H1 (cell line): ENCODE measurements around the gene ST6GALNAC4. TPM values are rescaled to one million over a fixed set of nuclear protein-coding genes. Genes with fewer than 3 reads are reported as not detected.

Source experiments
- CTCF ChIA-PET: fragments of 300-600 bp; sonication (Branson Sonifier 250); formaldehyde crosslinking; loops from one replicate; lab custom pipeline; 2021; ENCODE audit not compliant: partially characterized antibody; lab: Charles Lee
- POLR2A ChIA-PET: fragments of 300-600 bp; sonication (Branson Sonifier 250); formaldehyde crosslinking; loops from one replicate; lab custom pipeline; 2021; ENCODE audit warnings: inconsistent platforms; ENCODE audit not compliant: partially characterized antibody; lab: Charles Lee
- DNase-seq, 2 experiments: peaks; one replicate each; pipeline versions ENCODE4 v3.0.0 to v3.0.0-alpha.2; 2010 to 2022; ENCODE audit warnings: low spot score in 2 of 2, low read depth in 1 of 2, mixed read lengths in 1 of 2
- FAIRE-seq: peaks from 2 replicates; lab custom pipeline; 2011; peaks lifted over from hg19 to GRCh38; lab: Jason Lieb, UNC
- H2AFZ ChIP-seq: 2 replicates; pipeline ENCODE4 v1.8.1; 2012; ENCODE audit warnings: low read length, inconsistent platforms
- H2AK5ac ChIP-seq: 2 replicates; pipeline ENCODE4 v1.6.1; 2013; ENCODE audit warnings: low read depth, low read length
- H2BK120ac ChIP-seq: replicated peaks from 2 replicates; pipeline ENCODE3; 2013; ENCODE audit warnings: low read depth, low read length, inconsistent platforms
- H2BK12ac ChIP-seq: 2 replicates; pipeline ENCODE4 v1.6.1; 2013; ENCODE audit warnings: low read depth, low read length
- H2BK15ac ChIP-seq: 2 replicates; pipeline ENCODE4 v1.6.1; 2013; ENCODE audit warnings: low read length
- H2BK20ac ChIP-seq: 2 replicates; pipeline ENCODE4 v1.6.1; 2013; ENCODE audit warnings: low read length
- H2BK5ac ChIP-seq: 2 replicates; pipeline ENCODE4 v1.6.1; 2013; ENCODE audit warnings: low read depth, low read length
- H3K14ac ChIP-seq: 2 replicates; pipeline ENCODE4 v1.6.1; 2013; ENCODE audit warnings: inconsistent platforms; ENCODE audit not compliant: insufficient read length
- H3K18ac ChIP-seq: 2 replicates; pipeline ENCODE4 v1.6.1; 2013; ENCODE audit warnings: low read length; ENCODE audit errors: extremely low read depth
- H3K23ac ChIP-seq: 2 replicates; pipeline ENCODE4 v1.6.1; 2013; ENCODE audit warnings: inconsistent platforms; ENCODE audit not compliant: insufficient read length
- H3K23me2 ChIP-seq: 2 replicates; pipeline ENCODE4 v1.6.1; 2013; ENCODE audit warnings: low read depth, low read length
- H3K27ac ChIP-seq: 2 replicates; pipeline ENCODE4 v1.6.1; 2011; ENCODE audit warnings: low read depth, low read length, inconsistent platforms
- H3K27me3 ChIP-seq, 4 experiments: replicated peaks in 1 of 4; 1 replicate in 1 of 4; 2 replicates in 3 of 4; pipeline versions ENCODE4 v1.6.1 to v1.8.1; 2011 to 2013; ENCODE audit warnings: low read length in 3 of 4, mild to moderate bottlenecking in 3 of 4, inconsistent platforms in 2 of 4, mixed read lengths in 2 of 4, moderate library complexity in 1 of 4; ENCODE audit not compliant: control insufficient read depth in 3 of 4, insufficient read depth in 3 of 4; ENCODE audit errors: extremely low read depth in 1 of 4
- H3K36me3 ChIP-seq, 4 experiments: 2 replicates each; pipeline versions ENCODE4 v1.6.1 to v1.8.1; 2011 to 2013; ENCODE audit warnings: mild to moderate bottlenecking in 4 of 4, low read length in 3 of 4, moderate library complexity in 2 of 4, control low read depth in 1 of 4, inconsistent platforms in 1 of 4; ENCODE audit not compliant: insufficient read depth in 4 of 4, control insufficient read depth in 2 of 4
- H3K4ac ChIP-seq: replicated peaks from 2 replicates; pipeline ENCODE3; 2013; ENCODE audit warnings: low read length, low read depth, mixed read lengths, inconsistent platforms; ENCODE audit not compliant: insufficient read length
- H3K4me1 ChIP-seq, 4 experiments: replicated peaks in 1 of 4; 1 replicate in 1 of 4; 2 replicates in 3 of 4; pipeline versions ENCODE4 v1.6.1 to v1.8.1; 2011 to 2013; ENCODE audit warnings: low read length in 3 of 4, inconsistent platforms in 2 of 4, mixed read lengths in 1 of 4; ENCODE audit not compliant: insufficient read depth in 4 of 4, control insufficient read depth in 3 of 4
- H3K4me2 ChIP-seq, 2 experiments: 2 replicates each; pipeline versions ENCODE4 v1.6.1 to v1.8.1; 2011 to 2013; ENCODE audit warnings: low read depth in 2 of 2, low read length in 2 of 2, control low read depth in 1 of 2, inconsistent platforms in 1 of 2, mild to moderate bottlenecking in 1 of 2; ENCODE audit not compliant: insufficient read depth in 1 of 2
- H3K4me3 ChIP-seq, 4 experiments: fragments of 200-600, 300-600 bp in 1 of 4; sonication (generic), shearing (Covaris generic), sonication (Bioruptor Twin) in 1 of 4; 2 replicates each; pipeline versions ENCODE4 v1.5.1 to v1.8.1; 2011 to 2016; ENCODE audit warnings: low read length in 4 of 4, low read depth in 3 of 4, control low read depth in 2 of 4, inconsistent platforms in 2 of 4, mild to moderate bottlenecking in 2 of 4, mixed read lengths in 1 of 4, moderate library complexity in 1 of 4; ENCODE audit not compliant: insufficient read depth in 2 of 4; ENCODE audit errors: extremely low read depth in 1 of 4
- H3K56ac ChIP-seq: replicated peaks from 2 replicates; pipeline ENCODE3; 2013; ENCODE audit warnings: low read depth, mild to moderate bottlenecking, mixed read lengths, low read length, inconsistent platforms; ENCODE audit not compliant: insufficient read length
- H3K79me1 ChIP-seq: 2 replicates; pipeline ENCODE4 v1.6.1; 2013; ENCODE audit warnings: low read depth, low read length, control low read depth
- H3K79me2 ChIP-seq, 2 experiments: 2 replicates each; pipeline versions ENCODE4 v1.6.1 to v1.8.1; 2012 to 2013; ENCODE audit warnings: low read length in 2 of 2, mild to moderate bottlenecking in 2 of 2, inconsistent platforms in 1 of 2; ENCODE audit not compliant: insufficient read depth in 2 of 2, control insufficient read depth in 1 of 2
- H3K9ac ChIP-seq, 4 experiments: replicated peaks in 1 of 4; 1 replicate in 1 of 4; 2 replicates in 3 of 4; pipeline versions ENCODE4 v1.6.1 to v1.8.1; 2011 to 2013; ENCODE audit warnings: low read depth in 3 of 4, low read length in 3 of 4, control low read depth in 2 of 4, mild to moderate bottlenecking in 2 of 4, moderate library complexity in 2 of 4, inconsistent platforms in 1 of 4; ENCODE audit errors: extremely low read depth in 1 of 4
- H3K9me3 ChIP-seq, 2 experiments: 2 replicates each; pipeline versions ENCODE4 v1.6.1 to v1.8.1; 2012 to 2013; ENCODE audit warnings: mild to moderate bottlenecking in 2 of 2, moderate library complexity in 2 of 2, control low read depth in 1 of 2, inconsistent platforms in 1 of 2, low read depth in 1 of 2, low read length in 1 of 2, mixed read lengths in 1 of 2; ENCODE audit not compliant: insufficient read depth in 2 of 2
- H4K20me1 ChIP-seq, 2 experiments: replicated peaks in 1 of 2; 2 replicates each; pipeline versions ENCODE3 to v1.8.1; 2011 to 2013; ENCODE audit warnings: inconsistent platforms in 2 of 2, low read length in 2 of 2, mild to moderate bottlenecking in 1 of 2; ENCODE audit not compliant: insufficient read depth in 2 of 2, control insufficient read depth in 1 of 2
- H4K5ac ChIP-seq: 2 replicates; pipeline ENCODE4 v1.6.1; 2013; ENCODE audit warnings: low read length, low read depth, mixed read lengths, inconsistent platforms; ENCODE audit not compliant: insufficient read length
- H4K8ac ChIP-seq: 2 replicates; pipeline ENCODE4 v1.8.0; 2013; ENCODE audit warnings: mild to moderate bottlenecking, moderate library complexity, low read length, inconsistent platforms; ENCODE audit not compliant: insufficient read depth; ENCODE audit errors: extremely low read depth
- H4K91ac ChIP-seq: replicated peaks from 2 replicates; pipeline ENCODE3; 2013; ENCODE audit warnings: low read length, mixed read lengths, inconsistent platforms; ENCODE audit not compliant: insufficient read length
- CBX8 ChIP-seq: fragments of 300-800, 300-1000 bp; sonication (generic); IDR thresholded peaks from 2 replicates; pipeline ENCODE4 v1.7.1; 2016; ENCODE audit warnings: low read depth, low read length, borderline replicate concordance
- TAF1 ChIP-seq: IDR thresholded peaks from 2 replicates; pipeline ENCODE4 v1.6.1; 2011; ENCODE audit warnings: mild to moderate bottlenecking, low read depth, low read length
- WGBS, 2 experiments: shearing (Covaris generic) in 1 of 2; methylation state at CpG; one replicate each; pipeline versions ENCODE4 v1.1.6 to v1.1.7; 2013 to 2015; ENCODE audit warnings: low lambda C conversion rate in 2 of 2, mixed read lengths in 2 of 2, inconsistent platforms in 1 of 2, low coverage in 1 of 2, missing lambda C conversion rate in 1 of 2; ENCODE audit not compliant: insufficient replicate concordance in 2 of 2, insufficient coverage in 1 of 2, insufficient read length in 1 of 2; ENCODE audit errors: extremely low coverage in 1 of 2, missing lambda C conversion rate in 1 of 2; 5-methylcytosine and 5-hydroxymethylcytosine counted together
- polyA plus RNA-seq, 7 experiments: library from polyadenylated mRNA; depleted of rRNA in 3 of 7; stranded (reverse) in 5 of 7; unstranded in 2 of 7; fragments of >200 nt in 5 of 7; fragments of 200-250 nt in 2 of 7; gene quantifications; 1 replicate in 5 of 7; 2 replicates in 1 of 7; 4 replicates in 1 of 7; pipeline versions ENCODE4 v1.2.1 to v1.2.3, GENCODE V29; 2011 to 2013; ENCODE audit warnings: missing spikeins in 2 of 7, mixed read lengths in 2 of 7
- total RNA-seq: library from RNA; stranded (reverse); fragmentation: NEBNext Ultra II Directional; extraction: Animal tissue kit (Norgen Biotek cat#: 25700); gene quantifications from 2 replicates; pipeline ENCODE4 v1.2.1, GENCODE V29; 2021

ST6GALNAC4 gene
- total and polyA plus RNA-seq, 2 of the 8 experiments (the other 6 are each of a cell fraction or from before 2014, with no cell fraction given) = 21.8 to 34.1 TPM

DNA sequence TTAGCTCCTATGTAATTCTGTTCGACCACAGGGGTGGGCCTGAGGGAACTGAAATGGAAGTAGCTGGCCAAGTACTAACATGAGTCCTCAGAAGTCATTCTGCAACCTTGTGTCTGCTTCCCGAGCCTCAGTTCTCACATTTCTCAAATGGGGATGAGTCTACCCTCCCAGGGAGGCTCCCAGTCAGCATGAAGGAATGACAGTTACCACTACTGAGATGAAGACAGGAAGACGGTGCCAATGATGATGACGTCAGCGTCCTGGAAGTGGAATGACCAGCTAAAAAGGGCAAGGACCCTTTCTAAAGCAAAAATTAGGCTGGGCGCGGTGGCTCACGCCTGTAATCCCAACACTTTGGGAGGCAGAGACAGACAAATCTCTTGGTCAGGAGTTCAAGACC lies 6.9 kb upstream of the ST6GALNAC4 start:
- Histone ChIP-seq H3K4me1 (peaks cover 0 to 8% (median 8%) of the 10 kb centered on the region in 4 experiments; a peak in 6 of 7 replicates), H3K14ac (no peak overlapping the region), H3K4ac (no peak overlapping the region), H3K23me2 (peaks cover 13% of the 10 kb centered on the region; the same call in 1 of the 2 replicates), H2AK5ac (no peak overlapping the region), H3K79me1 (no peaks in the 10 kb centered on the region), H3K9me3 (no peaks in the 10 kb centered on the region), H3K18ac (no peak overlapping the region), H4K20me1 (peaks cover 0 to 3% of the 10 kb centered on the region in 2 experiments), H3K4me2 (no peak overlapping the region), H4K5ac (no peak overlapping the region), H4K8ac (no peak overlapping the region), H2BK15ac (no peak overlapping the region), H2AFZ (no peak overlapping the region), H3K27ac (no peak overlapping the region), H4K91ac (no peak overlapping the region), H3K23ac (no peak overlapping the region), H2BK20ac (no peak overlapping the region), H3K4me3 (no peak overlapping the region), H3K79me2 (no peaks in the 10 kb centered on the region), H2BK120ac (no peak overlapping the region), H2BK12ac (no peak overlapping the region), H3K56ac (no peak overlapping the region), H2BK5ac (no peak overlapping the region), H3K36me3 (no peaks in the 10 kb centered on the region), H3K9ac (no peak overlapping the region), H3K27me3 (peaks cover 0 to 15% (median 8%) of the 10 kb centered on the region in 4 experiments; a peak in 5 of 7 replicates)
- CTCF ChIA-PET = interaction anchor here (1.3 to 6.7 kb wide), 7 partner anchors 27 to 194 kb away, joined by 3 to 114 read pairs (median 8); no protein-coding TSS in a partner anchor
- FAIRE-seq (no peak), DNase-seq (no peak)
- POLR2A ChIA-PET = interaction anchor here (0.6 to 1.5 kb wide), 7 partner anchors 9 to 474 kb away, joined by 3 to 4 read pairs (median 3); no protein-coding TSS in a partner anchor
- WGBS, 2 experiments = 94% methylated on average over 8 of the region's 8 CpGs; no CpG with 5 or more reads in 1 of the 2 experiments
- TF ChIP-seq TAF1 (no peak), CBX8 (no peak)
